Upper lobe of right lung (tissue), 1 donor: ENCODE results near the gene HDAC7. TPM values are rescaled to one million over a fixed set of nuclear protein-coding genes. Genes with fewer than 3 reads are reported as not detected.

Experiments
- ATAC-seq: fragments of 200-7000 bp; cut with Tn5 transposase; one replicate; pipeline ENCODE4 v1.9.1; 2020; ENCODE audit warnings: mild to moderate bottlenecking, moderate library complexity
- DNase-seq: peaks from one replicate; pipeline ENCODE4 v3.0.0-alpha.2; 2020
- H3K27ac ChIP-seq: fragments of 200-600 bp; one replicate; pipeline ENCODE4 v1.8.0; 2022
- H3K27me3 ChIP-seq: fragments of 200-600 bp; one replicate; pipeline ENCODE4 v1.8.0; 2022; ENCODE audit warnings: mild to moderate bottlenecking
- H3K36me3 ChIP-seq: fragments of 200-600 bp; one replicate; pipeline ENCODE4 v1.8.0; 2022
- H3K4me1 ChIP-seq: fragments of 200-600 bp; one replicate; pipeline ENCODE4 v1.8.0; 2022
- H3K4me3 ChIP-seq: fragments of 200-600 bp; one replicate; pipeline ENCODE4 v1.8.0; 2022; ENCODE audit warnings: mild to moderate bottlenecking
- H3K9me3 ChIP-seq: fragments of 200-600 bp; one replicate; pipeline ENCODE4 v1.8.0; 2022
- intact Hi-C: fragments of 100-400 bp; cut with DNase I; formaldehyde crosslinking; loops from one replicate; pipeline ENCODE4 v1.11.0; 2022
- total RNA-seq: library from RNA; stranded (reverse); fragmentation: NEBNext Ultra II Directional; extraction: Animal tissue kit (Norgen Biotek cat#: 25700); gene quantifications from one replicate; pipeline ENCODE4 v1.2.1, GENCODE V29; 2021
- TF ChIP-seq, protein P1 (sequence below): fragments of 200-600 bp; IDR thresholded peaks from one replicate; pipeline ENCODE4 v1.8.0; 2022; ENCODE audit warnings: antibody characterized with exemption
- donor health status: DM: no; HTN: yes; CAD: no; lungs with severe emphysema.

HDAC7 gene
- total RNA-seq, 1 donor from 2014 or later, result 135 TPM

DNA sequence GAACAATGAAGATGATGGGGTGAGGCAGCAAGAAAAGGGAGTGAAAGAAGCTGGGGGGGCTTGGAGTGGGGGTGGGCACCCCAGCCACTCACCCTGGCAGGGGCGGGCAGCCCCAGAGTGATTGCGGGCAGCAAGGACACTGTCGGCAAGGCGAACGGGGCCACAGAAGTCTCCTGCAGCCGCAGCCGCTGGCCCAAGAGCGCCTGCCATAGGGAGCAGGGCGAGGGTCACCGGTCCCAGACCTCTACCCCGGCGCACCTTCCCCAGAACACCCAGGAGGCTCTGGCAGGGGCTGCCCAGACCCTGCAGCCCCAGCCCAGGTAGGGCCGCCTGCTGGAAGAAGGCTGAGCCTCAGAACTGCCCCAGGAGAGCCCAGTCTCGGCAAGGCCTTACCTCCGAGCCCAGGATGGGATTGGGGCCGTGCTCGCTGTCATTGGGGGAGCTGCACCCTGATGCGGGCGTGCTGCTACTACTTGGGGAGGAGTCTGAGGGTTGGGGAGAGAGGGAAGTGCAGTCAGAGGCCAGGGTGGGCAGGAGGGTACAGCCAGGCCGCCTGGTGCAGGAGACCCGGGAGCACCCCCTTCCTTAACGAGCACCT, 23.8 kb downstream of the HDAC7 start:
- Histone ChIP-seq H3K4me3 (no peak overlapping the region), H3K36me3 (peaks cover 66% of the 10 kb centered on the region), H3K9me3 (no peaks in the 10 kb centered on the region), H3K4me1 (peaks cover 21% of the 10 kb centered on the region), H3K27ac (no peak overlapping the region), H3K27me3 (no peaks in the 10 kb centered on the region)
- intact Hi-C loops, result no loop called here
- TF ChIP-seq, protein P1, sequence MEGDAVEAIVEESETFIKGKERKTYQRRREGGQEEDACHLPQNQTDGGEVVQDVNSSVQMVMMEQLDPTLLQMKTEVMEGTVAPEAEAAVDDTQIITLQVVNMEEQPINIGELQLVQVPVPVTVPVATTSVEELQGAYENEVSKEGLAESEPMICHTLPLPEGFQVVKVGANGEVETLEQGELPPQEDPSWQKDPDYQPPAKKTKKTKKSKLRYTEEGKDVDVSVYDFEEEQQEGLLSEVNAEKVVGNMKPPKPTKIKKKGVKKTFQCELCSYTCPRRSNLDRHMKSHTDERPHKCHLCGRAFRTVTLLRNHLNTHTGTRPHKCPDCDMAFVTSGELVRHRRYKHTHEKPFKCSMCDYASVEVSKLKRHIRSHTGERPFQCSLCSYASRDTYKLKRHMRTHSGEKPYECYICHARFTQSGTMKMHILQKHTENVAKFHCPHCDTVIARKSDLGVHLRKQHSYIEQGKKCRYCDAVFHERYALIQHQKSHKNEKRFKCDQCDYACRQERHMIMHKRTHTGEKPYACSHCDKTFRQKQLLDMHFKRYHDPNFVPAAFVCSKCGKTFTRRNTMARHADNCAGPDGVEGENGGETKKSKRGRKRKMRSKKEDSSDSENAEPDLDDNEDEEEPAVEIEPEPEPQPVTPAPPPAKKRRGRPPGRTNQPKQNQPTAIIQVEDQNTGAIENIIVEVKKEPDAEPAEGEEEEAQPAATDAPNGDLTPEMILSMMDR, result no peak
- ATAC-seq (no peak), DNase-seq (no peak)

DNA sequence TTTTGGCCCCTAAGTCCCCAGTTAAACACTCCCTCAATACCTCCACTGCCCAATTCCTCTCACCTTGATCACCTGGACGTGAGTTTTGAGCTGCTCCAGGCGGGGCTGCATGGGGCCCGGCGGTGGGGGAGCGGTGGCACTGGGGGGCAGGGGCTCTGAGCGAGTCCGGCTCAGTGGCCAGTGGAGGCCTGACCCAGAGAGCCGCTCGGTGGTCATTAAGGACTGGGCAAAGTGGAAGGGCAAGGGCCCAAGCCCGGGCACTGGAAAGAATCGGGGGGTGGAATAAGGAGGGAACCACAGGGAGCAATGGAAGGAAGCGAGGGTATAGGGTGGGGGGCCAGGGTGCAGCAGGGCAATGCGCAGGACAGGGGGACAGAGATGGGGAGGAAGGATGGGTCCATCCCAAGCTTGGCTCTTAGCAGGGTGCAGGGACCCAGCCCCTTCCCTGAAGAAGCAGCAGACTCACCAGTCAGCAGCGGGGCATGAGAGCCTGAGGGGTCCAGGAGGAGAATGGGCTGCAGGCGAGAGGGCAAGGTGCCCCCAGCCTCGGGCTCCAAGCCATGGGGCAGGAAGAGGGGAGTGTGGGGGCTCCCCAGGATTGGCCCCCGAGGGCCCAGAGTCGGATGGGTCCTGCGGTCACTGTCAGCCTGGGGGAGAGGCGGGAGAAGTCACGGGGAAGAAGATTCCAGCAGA, 24.4 kb downstream of the HDAC7 start:
- intact Hi-C loops, result no loop called here
- H3K4me3 ChIP-seq, result no peak overlapping the region
- no peaks in the 10 kb centered on the region for H3K9me3 ChIP-seq
- H3K4me1 ChIP-seq, result peaks cover 14% of the 10 kb centered on the region
- peaks cover 72% of the 10 kb centered on the region for H3K36me3 ChIP-seq
- H3K27me3 ChIP-seq, result no peaks in the 10 kb centered on the region
- no peak for ATAC-seq
- no peak for DNase-seq
- TF ChIP-seq, protein P1, result no peak
- H3K27ac ChIP-seq, result no peak overlapping the region

DNA sequence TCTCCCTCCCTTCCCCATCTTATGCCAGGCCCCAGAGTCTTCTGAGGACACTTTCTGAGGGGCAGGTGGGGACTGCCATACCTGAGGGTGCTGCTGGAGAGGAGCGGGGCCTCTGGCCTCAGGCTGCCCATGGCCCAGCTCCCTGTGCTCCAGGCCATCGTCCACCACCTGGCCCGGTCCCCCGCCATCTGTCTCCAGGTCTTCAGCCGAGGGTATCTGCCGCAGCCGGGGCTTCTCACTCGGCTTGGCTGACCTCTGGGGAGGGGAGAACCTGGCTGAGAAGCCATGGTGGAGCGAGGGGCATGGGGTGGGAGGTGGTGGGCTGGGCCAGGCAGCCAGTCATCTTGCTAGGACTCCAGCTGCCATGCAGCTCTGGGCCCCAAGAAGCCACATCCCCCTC, 25.0 kb downstream of the HDAC7 start:
- Histone ChIP-seq H3K4me1 (peaks cover 8% of the 10 kb centered on the region), H3K4me3 (no peak overlapping the region), H3K9me3 (no peaks in the 10 kb centered on the region), H3K27ac (no peak overlapping the region), H3K27me3 (no peaks in the 10 kb centered on the region), H3K36me3 (peaks cover 77% of the 10 kb centered on the region)
- DNase-seq, result no peak
- intact Hi-C loops, result no loop called here
- TF ChIP-seq, protein P1, result no peak
- no peak for ATAC-seq

DNA sequence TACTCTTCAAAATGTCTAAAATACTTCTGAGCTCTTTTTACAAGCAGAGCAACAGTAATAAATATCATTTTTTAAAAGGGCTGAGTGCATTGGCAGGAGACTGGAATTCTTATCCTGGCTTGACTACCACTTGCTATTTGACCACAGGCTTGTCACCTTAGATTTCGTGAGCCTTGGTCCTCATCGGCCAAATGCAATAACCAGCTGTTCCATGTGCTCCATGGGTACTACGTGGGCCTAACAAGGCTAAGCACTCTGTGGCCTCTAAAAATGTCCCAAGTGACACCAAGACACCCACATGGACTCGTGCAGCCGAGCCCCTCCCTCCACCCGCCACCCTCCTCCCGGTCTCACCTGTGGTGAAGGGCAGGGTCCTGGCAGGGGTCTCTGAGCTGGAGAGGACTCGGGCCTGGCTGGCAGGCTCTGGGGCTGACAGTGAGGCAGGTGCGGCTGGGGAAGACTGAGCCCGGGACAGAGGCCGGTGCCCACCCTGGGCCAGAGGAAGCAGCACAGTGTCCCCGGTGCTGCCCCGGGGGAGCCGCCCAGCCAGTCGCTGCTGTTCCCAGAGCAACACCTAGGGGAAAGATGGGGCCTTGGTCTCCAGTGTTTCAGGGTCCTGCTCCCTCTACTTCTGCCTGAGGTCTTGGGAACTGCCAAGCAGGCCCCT, 26.6 kb downstream of the HDAC7 start:
- Histone ChIP-seq H3K4me3 (no peak overlapping the region), H3K4me1 (no peaks in the 10 kb centered on the region), H3K27ac (no peak overlapping the region), H3K27me3 (no peaks in the 10 kb centered on the region), H3K36me3 (peaks cover 92% of the 10 kb centered on the region), H3K9me3 (no peaks in the 10 kb centered on the region)
- TF ChIP-seq, protein P1, result no peak
- no peak for ATAC-seq
- no peak for DNase-seq
- intact Hi-C loops, result no loop called here

DNA sequence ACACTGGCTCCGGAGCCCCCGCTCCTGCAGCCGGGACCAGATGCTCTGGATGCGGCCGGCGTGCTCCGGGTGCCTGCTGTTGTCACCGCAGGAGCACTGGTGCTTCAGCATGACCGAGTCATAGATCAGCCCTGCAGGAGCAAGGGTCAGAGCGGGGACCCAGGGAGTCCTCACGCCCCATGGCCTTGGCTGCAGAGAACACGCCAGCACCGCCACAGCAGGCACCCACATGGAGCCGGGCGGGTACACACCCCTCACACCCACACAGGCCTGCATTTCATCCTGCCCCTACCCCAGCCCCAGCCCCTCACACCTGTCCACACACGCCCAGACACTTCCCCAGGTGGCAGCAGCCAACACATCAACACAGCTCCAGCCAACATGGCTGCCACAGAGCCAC, 27.8 kb downstream of the HDAC7 start:
- H3K36me3 ChIP-seq, result peaks cover 98% of the 10 kb centered on the region
- TF ChIP-seq, protein P1, result no peak
- intact Hi-C loops, result no loop called here
- H3K4me1 ChIP-seq, result no peaks in the 10 kb centered on the region
- ATAC-seq (no peak), DNase-seq (no peak)
- H3K27ac ChIP-seq, result no peak overlapping the region
- H3K27me3 ChIP-seq, result no peaks in the 10 kb centered on the region
- H3K4me3 ChIP-seq, result no peak overlapping the region
- no peaks in the 10 kb centered on the region for H3K9me3 ChIP-seq
